ENCODE results near the gene PRRT3. TPM values are rescaled to one million over a fixed set of nuclear protein-coding genes. Genes with fewer than 3 reads are reported as not detected.

The PRRT3 gene
- total and polyA plus RNA-seq, 9 of the 15 experiments (the other 6 are each of a cell fraction or from before 2014, with no cell fraction given) = 0.06 to 1.9 (median 1.2) TPM

DNA sequence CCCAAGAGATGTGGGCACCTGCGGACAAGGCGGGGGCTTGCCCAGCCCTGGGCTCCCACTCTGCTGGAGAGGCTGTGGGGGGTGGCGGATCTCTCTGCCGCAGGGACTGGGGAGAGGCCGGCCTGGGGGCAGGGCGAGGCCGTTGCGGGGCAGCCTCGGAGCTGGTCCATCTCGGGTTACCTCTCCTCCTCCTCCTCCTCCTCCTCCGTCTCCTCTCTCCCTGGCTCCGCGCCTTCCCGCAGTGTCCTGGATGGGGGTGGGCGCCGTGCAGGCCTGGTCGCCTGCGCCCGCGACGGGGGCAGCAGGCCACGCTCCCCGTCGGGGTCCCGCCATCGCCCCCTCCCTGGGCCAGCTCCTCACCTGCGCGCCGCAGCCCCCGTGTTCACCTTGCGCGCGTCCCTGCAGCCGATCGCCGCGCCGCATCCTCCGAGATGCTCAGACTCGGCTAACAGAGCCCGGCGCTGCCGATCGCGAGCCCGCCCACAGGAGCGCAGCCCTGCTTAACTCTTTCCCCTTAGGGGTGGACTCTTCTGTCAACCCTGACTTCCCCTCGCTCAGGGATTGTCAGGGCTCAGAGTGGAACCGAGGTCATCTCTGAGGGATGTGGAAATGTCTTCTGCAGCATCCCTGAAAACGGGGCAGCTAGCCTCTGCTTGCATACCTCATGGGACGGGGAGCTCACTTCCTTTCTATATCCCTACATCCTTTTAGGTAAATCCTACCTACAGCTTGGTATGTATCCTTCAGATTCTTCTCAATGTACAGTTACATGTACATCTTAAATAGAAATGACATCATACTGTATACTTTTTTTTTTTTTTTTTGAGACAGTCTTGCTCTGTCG, at the start of gene PRRT3 (continued):
- TF ChIP-seq, protein P1, sequence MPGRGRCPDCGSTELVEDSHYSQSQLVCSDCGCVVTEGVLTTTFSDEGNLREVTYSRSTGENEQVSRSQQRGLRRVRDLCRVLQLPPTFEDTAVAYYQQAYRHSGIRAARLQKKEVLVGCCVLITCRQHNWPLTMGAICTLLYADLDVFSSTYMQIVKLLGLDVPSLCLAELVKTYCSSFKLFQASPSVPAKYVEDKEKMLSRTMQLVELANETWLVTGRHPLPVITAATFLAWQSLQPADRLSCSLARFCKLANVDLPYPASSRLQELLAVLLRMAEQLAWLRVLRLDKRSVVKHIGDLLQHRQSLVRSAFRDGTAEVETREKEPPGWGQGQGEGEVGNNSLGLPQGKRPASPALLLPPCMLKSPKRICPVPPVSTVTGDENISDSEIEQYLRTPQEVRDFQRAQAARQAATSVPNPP (IDR thresholded peaks at IDR 0.05; ENCODE audit: borderline replicate concordance, insufficient read depth, insufficient read length) = no peak
- no peak for TF ChIP-seq SRF (CRISPR knock-in tag; IDR thresholded peaks at IDR 0.05)
- TF ChIP-seq CBFA2T3 (IDR thresholded peaks at IDR 0.05) = no peak
- TF ChIP-seq TEAD1 (CRISPR knock-in tag; IDR thresholded peaks at IDR 0.05) = no peak; a peak in 1 of 4 replicates
- no peak for TF ChIP-seq NR2F6 (CRISPR knock-in tag; IDR thresholded peaks at IDR 0.05)
- TF ChIP-seq HINFP (tag; conservative IDR thresholded peaks at IDR 0.05; ENCODE audit: low read depth) = no peak
- TF ChIP-seq HMG20B (CRISPR knock-in tag; IDR thresholded peaks at IDR 0.05) = no peak
- TF ChIP-seq SNRNP70 (optimal IDR thresholded peaks at IDR 0.05; ENCODE audit: low read depth, low read length) = no peak
- no peak; the same call in 1 of the 2 replicates for TF ChIP-seq SPI1 (IDR thresholded peaks at IDR 0.05; ENCODE audit: borderline replicate concordance, low read depth, low read length)
- no peak for TF ChIP-seq GTF2A2 (tag; IDR thresholded peaks at IDR 0.05)
- TF ChIP-seq, protein P2, sequence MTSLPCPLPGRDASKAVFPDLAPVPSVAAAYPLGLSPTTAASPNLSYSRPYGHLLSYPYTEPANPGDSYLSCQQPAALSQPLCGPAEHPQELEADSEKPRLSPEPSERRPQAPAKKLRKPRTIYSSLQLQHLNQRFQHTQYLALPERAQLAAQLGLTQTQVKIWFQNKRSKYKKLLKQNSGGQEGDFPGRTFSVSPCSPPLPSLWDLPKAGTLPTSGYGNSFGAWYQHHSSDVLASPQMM (CRISPR knock-in tag; IDR thresholded peaks at IDR 0.05) = no peak
- no peak for TF ChIP-seq KDM4B (IDR thresholded peaks at IDR 0.05; ENCODE audit: borderline replicate concordance in 2 of 2, low read depth in 1 of 2)
- TF ChIP-seq ZNF75A (CRISPR knock-in tag; IDR thresholded peaks at IDR 0.05) = no peak
- TF ChIP-seq TSHZ1 (CRISPR knock-in tag; IDR thresholded peaks at IDR 0.05) = no peak
- TF ChIP-seq ZBTB8A (IDR thresholded peaks at IDR 0.05; ENCODE audit: partially characterized antibody) = no peak
- no peak for TF ChIP-seq XRCC3 (IDR thresholded peaks at IDR 0.05)
- TF ChIP-seq, protein P3, sequence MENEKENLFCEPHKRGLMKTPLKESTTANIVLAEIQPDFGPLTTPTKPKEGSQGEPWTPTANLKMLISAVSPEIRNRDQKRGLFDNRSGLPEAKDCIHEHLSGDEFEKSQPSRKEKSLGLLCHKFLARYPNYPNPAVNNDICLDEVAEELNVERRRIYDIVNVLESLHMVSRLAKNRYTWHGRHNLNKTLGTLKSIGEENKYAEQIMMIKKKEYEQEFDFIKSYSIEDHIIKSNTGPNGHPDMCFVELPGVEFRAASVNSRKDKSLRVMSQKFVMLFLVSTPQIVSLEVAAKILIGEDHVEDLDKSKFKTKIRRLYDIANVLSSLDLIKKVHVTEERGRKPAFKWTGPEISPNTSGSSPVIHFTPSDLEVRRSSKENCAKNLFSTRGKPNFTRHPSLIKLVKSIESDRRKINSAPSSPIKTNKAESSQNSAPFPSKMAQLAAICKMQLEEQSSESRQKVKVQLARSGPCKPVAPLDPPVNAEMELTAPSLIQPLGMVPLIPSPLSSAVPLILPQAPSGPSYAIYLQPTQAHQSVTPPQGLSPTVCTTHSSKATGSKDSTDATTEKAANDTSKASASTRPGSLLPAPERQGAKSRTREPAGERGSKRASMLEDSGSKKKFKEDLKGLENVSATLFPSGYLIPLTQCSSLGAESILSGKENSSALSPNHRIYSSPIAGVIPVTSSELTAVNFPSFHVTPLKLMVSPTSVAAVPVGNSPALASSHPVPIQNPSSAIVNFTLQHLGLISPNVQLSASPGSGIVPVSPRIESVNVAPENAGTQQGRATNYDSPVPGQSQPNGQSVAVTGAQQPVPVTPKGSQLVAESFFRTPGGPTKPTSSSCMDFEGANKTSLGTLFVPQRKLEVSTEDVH (IDR thresholded peaks at IDR 0.05; ENCODE audit: low read depth, partially characterized antibody) = no peak
- no peak for TF ChIP-seq ZNF561 (CRISPR knock-in tag; conservative IDR thresholded peaks at IDR 0.05)

All from K562 (cell line).